Large intestine (tissue), 3 donors: Measurements from ENCODE around the gene DNAJC12. TPM values are rescaled to one million over a fixed set of nuclear protein-coding genes. Genes with fewer than 3 reads are reported as not detected.

Experiments
- DNase-seq, 2 donors: peaks; one replicate each; pipeline versions ENCODE4 v3.0.0 to v3.0.0-alpha.2; 2013
- H3K27ac ChIP-seq: one replicate; pipeline ENCODE4 v1.5.1; 2013; ENCODE audit warnings: low read length
- H3K27me3 ChIP-seq: 2 replicates; pipeline ENCODE4 v1.6.1; 2013; ENCODE audit warnings: low read length; ENCODE audit not compliant: control insufficient read depth, insufficient read depth
- H3K36me3 ChIP-seq: 2 replicates; pipeline ENCODE4 v1.6.1; 2013; ENCODE audit warnings: low read length; ENCODE audit not compliant: control insufficient read depth, insufficient read depth
- H3K4me1 ChIP-seq: one replicate; pipeline ENCODE4 v1.6.1; 2013; ENCODE audit warnings: low read length; ENCODE audit not compliant: control insufficient read depth, insufficient read depth
- H3K4me3 ChIP-seq: one replicate; pipeline ENCODE4 v1.5.1; 2013; ENCODE audit warnings: low read length
- H3K9me3 ChIP-seq: one replicate; pipeline ENCODE4 v1.6.1; 2013; ENCODE audit warnings: mild to moderate bottlenecking, low read depth, low read length, moderate library complexity; ENCODE audit not compliant: control insufficient read depth
- WGBS: methylation state at CpG from one replicate; pipeline ENCODE4 v1.1.5; 2013; ENCODE audit warnings: low lambda C conversion rate; ENCODE audit not compliant: insufficient coverage; 5-methylcytosine and 5-hydroxymethylcytosine counted together
- polyA plus RNA-seq: library from polyadenylated mRNA; unstranded; fragments of 120-200 nt; gene quantifications from one replicate; pipeline ENCODE4 v1.2.1, GENCODE V29; 2013

The DNAJC12 gene
- polyA plus RNA-seq, 1 donor, result 10.4 TPM

DNA sequence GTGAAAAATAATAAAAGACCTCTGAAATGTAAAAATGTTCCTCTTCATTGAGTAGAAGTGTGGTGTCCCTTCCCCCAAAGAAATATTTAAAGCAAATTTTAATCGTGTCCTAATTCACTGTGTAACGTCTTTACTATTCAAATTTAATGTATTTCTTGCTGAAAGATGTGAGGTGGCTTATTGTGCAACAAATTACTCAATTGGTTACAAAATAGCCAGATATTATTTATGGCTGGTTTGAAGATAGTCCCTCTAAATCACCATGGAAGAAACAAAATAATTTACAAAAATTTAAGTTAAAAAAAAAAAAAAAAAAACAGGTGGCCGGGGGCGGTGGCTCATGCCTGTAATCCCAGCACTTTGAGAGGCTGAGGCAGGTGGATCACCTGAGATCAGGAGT is 43.7 kb downstream of the DNAJC12 start:
- WGBS, result 88% methylated on average over 2 of the region's 4 CpGs
- Histone ChIP-seq H3K4me1 (no peaks in the 10 kb centered on the region), H3K27ac (no peak overlapping the region), H3K4me3 (no peak overlapping the region), H3K36me3 (no peaks in the 10 kb centered on the region), H3K9me3 (no peaks in the 10 kb centered on the region), H3K27me3 (no peaks in the 10 kb centered on the region)
- no peak for DNase-seq

DNA sequence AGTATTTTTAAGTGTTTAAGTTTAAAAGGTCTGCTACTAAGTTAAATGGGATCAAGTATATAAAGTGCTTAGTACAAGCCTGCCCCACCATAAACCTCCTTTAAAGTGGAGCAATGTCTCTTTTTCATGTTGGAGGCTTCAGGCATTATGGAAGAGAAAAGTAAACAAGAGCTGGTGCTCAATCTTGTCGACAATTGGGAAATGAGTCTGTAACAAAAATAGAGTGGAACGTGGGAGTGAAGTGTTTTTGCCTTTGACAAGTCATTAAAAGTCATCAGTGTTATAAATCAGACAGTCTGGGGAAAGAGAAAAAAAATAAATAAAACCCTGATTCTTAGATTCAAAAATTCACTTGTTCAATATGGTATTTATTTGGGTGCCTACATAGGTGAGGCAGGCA is 44.7 kb downstream of the DNAJC12 start:
- H3K9me3 ChIP-seq, result no peaks in the 10 kb centered on the region
- 25% methylated on average over 1 of the region's 2 CpGs for WGBS
- H3K36me3 ChIP-seq, result no peaks in the 10 kb centered on the region
- H3K4me3 ChIP-seq, result no peak overlapping the region
- no peaks in the 10 kb centered on the region for H3K4me1 ChIP-seq
- no peak for DNase-seq
- H3K27me3 ChIP-seq, result no peaks in the 10 kb centered on the region
- H3K27ac ChIP-seq, result no peak overlapping the region

DNA sequence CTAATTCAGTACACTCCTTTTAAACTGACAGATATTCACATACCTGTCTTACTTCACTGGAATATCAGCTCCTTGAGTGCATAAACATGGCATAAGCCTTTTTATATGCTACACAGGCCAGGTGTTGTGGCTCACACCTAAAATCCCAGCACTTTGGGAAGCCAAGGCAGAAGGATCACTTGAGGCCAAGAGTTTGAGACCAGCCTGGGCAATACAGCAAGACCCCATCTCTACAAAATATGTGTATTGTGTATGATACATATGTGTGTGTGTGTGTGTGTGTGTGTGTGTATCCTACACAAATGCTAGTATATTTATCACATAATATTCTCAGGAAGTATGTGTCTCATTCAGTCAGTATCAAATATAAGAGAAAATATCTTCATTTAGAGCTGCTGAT is 45.3 kb downstream of the DNAJC12 start:
- no peak overlapping the region for H3K4me3 ChIP-seq
- no peak overlapping the region for H3K27ac ChIP-seq
- H3K27me3 ChIP-seq, result no peaks in the 10 kb centered on the region
- H3K36me3 ChIP-seq, result no peaks in the 10 kb centered on the region
- DNase-seq, result no peak
- no peaks in the 10 kb centered on the region for H3K9me3 ChIP-seq
- no peaks in the 10 kb centered on the region for H3K4me1 ChIP-seq

DNA sequence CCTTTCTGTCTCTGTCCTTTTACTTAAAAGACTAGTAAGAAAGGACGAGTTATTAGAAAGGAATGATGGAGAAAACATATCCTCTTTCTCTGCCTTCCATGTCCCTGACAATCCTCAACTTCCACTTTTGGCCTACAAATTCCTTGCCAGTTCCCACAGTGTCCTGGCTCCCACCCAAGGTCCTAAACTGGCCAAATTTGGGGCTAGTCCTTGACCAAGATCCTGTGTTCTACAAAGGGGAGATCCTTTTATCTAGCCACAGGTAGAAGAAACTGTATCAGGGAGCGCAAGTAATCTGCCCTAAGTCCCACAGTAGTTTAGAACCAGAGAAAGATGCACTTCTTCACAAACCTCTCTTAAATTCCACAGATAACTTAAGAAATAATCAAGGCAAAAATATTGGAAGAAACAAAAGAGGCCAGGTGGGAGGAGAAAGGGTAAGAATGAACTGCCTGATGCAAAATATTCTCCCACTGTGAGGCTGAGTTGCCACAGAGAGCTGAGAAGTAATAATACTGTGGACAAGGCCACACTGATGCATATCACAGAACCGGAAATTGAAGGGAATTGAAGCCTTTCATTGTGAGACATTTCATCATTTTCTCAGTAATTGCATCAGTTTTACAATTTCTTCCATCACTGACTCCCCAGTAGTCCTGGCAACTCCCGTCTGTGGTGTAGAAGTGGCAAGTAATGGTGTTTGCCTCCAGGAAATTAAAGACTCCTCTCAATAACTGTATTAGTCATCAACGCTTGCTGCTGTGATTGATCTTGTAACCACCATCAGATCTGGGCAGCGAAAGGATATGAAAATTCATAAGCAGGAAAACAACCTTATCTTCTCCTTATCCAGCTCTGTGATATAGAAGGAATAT is 47.2 kb downstream of the DNAJC12 start:
- 100% methylated on average over 1 of the region's 6 CpGs for WGBS
- Histone ChIP-seq H3K9me3 (no peaks in the 10 kb centered on the region), H3K4me3 (no peak overlapping the region), H3K27me3 (no peaks in the 10 kb centered on the region), H3K4me1 (no peaks in the 10 kb centered on the region), H3K36me3 (no peaks in the 10 kb centered on the region), H3K27ac (no peak overlapping the region)
- DNase-seq, result no peak

DNA sequence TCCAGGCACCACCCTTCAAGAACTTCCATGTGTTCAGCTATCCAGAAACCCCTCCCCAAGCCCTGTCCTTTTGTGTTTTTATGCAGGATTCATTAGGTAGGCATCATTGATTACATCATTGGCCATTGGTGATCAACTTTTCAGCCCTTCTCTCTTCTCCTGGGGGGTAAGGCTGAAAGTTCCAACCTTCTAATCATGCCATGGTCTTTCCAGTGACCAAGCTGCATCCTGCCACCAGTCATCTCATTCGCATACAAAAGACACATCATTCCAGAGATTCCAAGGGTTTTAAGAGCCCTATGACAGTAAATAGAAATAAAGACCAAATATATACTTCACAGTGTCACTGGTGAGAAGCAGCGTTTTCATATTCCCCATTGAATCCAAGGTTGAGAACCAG is 48.2 kb downstream of the DNAJC12 start:
- DNase-seq, result no peak
- WGBS, result no CpG with 5 or more reads among the region's 2 CpGs
- H3K4me1 ChIP-seq, result no peaks in the 10 kb centered on the region

DNA sequence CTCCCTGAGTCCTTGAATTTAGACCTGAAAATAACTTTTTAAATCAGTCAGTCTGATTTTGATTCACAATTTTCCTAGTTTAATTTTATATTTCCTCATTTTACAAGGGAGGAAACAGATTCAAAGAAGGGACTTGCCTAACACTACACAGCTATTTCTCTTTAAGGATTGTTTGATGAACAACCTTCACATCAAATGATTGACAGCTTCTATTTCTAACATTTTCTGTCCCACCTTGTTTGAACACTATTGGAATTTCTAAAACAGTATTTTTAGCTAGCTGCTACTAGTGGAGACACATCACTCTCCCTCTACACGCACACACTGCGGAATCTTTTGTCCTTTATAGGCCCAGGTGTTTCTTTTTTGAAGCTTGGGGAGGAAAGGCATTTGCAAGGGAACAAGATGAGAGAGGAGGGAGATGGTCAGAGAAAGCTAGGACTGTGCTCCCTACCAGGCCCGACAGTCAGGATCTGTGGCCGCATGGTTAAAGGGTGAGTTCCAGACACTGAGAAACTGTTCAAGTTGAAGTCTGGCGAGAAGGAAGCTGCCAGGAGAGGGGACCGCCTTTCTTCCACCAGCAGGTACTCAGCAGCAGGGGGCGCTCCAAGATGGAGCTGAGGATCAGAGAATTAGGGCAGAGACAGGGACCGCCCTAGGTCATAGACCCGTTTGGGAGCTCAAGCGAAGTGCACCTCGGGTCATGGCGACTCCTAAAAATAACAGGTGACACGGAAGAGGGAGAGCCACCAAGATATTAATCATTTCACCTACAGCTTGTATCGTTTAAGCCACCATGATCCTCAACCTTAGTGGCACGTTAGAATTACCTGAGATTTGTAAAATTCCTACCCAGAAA is 49.7 kb downstream of the DNAJC12 start:
- no peaks in the 10 kb centered on the region for H3K36me3 ChIP-seq
- no peaks in the 10 kb centered on the region for H3K4me1 ChIP-seq
- H3K27ac ChIP-seq, result no peak overlapping the region
- no CpG with 5 or more reads among the region's 15 CpGs for WGBS
- H3K9me3 ChIP-seq, result no peaks in the 10 kb centered on the region
- H3K27me3 ChIP-seq, result no peaks in the 10 kb centered on the region
- no peak overlapping the region for H3K4me3 ChIP-seq
- peak; percentile 23 to 31 for DNase-seq

More for the DNA sequence above, 48.2 kb downstream of the DNAJC12 start:
- no peaks in the 10 kb centered on the region for H3K36me3 ChIP-seq
- no peak overlapping the region for H3K4me3 ChIP-seq
- H3K27me3 ChIP-seq, result no peaks in the 10 kb centered on the region
- no peak overlapping the region for H3K27ac ChIP-seq
- no peaks in the 10 kb centered on the region for H3K9me3 ChIP-seq

DNA sequence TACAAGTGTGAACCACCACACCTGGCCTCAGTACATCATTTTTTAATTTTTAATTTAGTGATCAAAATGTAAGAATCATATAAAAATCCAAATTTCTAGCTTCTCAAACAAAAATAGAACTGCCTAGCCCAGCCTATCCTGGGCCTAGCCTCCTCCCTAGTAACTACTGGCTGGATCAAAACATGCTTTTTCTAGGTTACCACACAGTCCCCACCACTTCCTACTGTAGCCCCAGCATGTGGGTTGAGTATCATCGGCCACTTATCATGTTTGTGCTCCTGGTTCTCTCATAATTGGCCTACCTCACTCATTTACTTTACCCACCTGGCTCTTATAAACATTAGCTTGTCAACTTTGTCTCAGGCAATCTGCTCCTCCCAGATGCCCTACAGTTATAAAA is 52.9 kb downstream of the DNAJC12 start:
- Histone ChIP-seq H3K27ac (no peak overlapping the region), H3K36me3 (no peaks in the 10 kb centered on the region), H3K4me3 (no peak overlapping the region), H3K27me3 (no peaks in the 10 kb centered on the region), H3K4me1 (peaks cover 8% of the 10 kb centered on the region), H3K9me3 (no peaks in the 10 kb centered on the region)
- DNase-seq, result no peak
- WGBS, result no CpG with 5 or more reads among the region's 1 CpG

DNA sequence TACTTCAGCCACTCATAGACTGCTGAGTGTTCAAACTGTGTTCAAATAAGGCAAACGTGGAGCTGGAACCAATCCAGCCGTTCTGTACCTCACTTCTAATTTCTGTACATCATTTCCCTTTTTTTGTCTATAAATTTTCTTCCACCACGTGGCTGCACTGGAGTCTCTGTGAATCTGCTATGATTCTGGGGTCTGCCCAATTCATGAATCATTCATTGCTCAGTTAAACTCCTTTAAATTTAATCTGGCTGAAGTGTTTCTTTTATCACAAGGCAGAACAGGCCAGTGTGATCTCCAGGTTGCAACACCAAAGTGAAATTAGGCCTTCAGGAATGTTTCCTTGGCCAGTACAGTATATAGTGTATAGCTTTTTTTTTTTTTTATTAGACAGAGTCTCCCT is 53.5 kb downstream of the DNAJC12 start:
- H3K4me3 ChIP-seq, result no peak overlapping the region
- DNase-seq, result no peak
- no peaks in the 10 kb centered on the region for H3K27me3 ChIP-seq
- peaks cover 9% of the 10 kb centered on the region for H3K4me1 ChIP-seq
- no peaks in the 10 kb centered on the region for H3K36me3 ChIP-seq
- WGBS, result no CpG with 5 or more reads among the region's 3 CpGs
- no peaks in the 10 kb centered on the region for H3K9me3 ChIP-seq
- H3K27ac ChIP-seq, result no peak overlapping the region

DNA sequence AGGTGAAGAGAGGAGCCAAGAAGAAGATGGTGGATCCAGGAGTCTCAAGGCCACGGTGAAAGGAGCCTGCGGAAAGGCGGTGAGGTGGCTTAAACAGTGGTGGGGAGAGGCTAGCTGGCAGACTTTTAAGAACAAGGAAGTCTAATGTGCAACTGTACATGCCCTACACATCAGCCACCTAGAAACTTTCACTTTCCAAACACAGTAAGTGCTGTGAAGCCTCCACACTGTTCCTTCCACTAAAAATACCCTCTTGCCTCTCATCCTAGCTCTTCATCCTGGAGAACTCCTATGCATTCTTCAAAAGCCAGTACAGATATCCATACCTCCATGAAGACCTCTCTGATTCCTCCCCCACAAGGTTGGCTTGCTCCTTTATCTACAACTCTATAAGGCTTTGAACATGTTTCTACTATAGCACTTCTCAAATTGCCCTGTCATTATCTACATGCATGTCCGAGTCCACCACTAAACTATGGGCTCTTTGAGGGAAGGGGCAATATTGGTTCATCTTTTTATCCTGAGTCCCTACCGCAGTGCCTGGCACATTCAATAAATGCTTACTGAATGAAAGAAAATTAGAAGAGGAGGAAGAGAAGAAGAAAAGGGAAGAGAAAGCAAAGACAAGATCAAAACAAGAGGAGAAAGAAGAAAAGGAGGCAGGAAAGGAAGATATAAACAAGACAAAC is 54.2 kb downstream of the DNAJC12 start:
- Histone ChIP-seq H3K36me3 (no peaks in the 10 kb centered on the region), H3K9me3 (no peaks in the 10 kb centered on the region), H3K4me1 (peaks cover 9% of the 10 kb centered on the region), H3K27me3 (no peaks in the 10 kb centered on the region), H3K27ac (no peak overlapping the region), H3K4me3 (no peak overlapping the region)
- DNase-seq, result no peak
- WGBS, result 95% methylated on average over 3 of the region's 5 CpGs

DNA sequence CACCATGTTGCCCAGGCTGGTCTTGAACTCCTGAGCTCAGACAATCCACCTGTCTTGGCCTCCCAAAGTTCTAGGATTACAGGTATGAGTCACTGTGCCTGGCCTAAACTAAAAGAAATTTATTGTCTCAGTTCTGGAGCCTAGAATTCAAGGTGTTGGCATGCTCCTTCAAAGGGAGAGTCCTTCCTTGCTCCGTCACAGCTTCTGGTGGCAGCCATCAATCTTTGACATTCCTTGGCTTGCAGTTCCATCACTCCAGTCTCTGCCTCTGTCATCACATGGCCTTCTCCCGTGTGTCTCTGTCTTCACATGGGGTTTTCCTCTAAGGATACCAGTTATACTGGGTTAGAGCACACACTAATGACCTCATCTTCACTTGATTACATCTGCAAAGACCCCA is 55.5 kb downstream of the DNAJC12 start:
- DNase-seq, result no peak
- no peaks in the 10 kb centered on the region for H3K36me3 ChIP-seq
- H3K4me1 ChIP-seq, result peaks cover 9% of the 10 kb centered on the region
- no peaks in the 10 kb centered on the region for H3K9me3 ChIP-seq
- H3K27ac ChIP-seq, result no peak overlapping the region
- WGBS, result no CpG with 5 or more reads among the region's 2 CpGs
- no peaks in the 10 kb centered on the region for H3K27me3 ChIP-seq
- no peak overlapping the region for H3K4me3 ChIP-seq
